ENCODE measurements around the gene SPNS3.

DNA sequence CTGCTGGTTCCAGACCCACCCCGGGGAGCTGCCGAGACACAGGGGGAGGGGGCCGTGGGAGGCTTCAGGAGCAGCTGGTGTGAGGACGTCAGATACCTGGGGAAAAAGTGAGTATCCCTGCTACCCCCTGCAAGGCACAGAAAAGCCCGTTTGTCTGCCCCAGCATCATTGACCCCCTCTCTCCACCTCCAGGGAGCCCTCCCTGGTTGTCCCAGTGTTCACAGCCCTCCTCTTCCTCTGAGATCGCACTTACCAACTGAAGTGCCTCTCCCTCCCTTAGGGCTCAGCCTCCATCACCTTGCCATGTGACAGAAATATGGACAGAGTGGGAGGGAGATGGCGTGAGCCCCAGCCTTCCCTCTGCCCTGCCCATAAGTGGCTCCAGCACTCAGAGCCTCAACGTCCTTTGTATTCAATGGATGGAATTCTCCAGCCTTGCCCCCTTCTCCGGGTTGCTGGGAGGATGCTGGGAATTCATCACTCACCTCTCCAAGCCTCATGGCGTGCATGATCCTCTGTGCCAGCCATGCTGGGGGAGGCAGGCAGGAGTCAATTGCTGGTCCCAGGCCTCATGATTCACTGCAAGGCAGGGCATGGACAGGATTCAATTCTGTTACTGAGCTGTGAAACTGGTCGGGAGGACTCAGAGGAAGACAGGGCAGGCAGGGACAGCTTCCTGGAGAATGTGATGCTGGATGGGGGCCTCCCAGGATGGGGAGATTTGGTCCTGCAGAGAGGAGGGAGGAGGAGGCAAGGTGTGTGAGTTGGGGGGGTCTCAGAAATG is 14.6 kb downstream of the SPNS3 start:
- TF ChIP-seq EP300 (IDR thresholded peaks at IDR 0.05) (no peak), POLR2A (IDR thresholded peaks at IDR 0.05) (no peak), POLR2AphosphoS5 (IDR thresholded peaks at IDR 0.05) (no peak)
- TF ChIP-seq, protein P1, sequence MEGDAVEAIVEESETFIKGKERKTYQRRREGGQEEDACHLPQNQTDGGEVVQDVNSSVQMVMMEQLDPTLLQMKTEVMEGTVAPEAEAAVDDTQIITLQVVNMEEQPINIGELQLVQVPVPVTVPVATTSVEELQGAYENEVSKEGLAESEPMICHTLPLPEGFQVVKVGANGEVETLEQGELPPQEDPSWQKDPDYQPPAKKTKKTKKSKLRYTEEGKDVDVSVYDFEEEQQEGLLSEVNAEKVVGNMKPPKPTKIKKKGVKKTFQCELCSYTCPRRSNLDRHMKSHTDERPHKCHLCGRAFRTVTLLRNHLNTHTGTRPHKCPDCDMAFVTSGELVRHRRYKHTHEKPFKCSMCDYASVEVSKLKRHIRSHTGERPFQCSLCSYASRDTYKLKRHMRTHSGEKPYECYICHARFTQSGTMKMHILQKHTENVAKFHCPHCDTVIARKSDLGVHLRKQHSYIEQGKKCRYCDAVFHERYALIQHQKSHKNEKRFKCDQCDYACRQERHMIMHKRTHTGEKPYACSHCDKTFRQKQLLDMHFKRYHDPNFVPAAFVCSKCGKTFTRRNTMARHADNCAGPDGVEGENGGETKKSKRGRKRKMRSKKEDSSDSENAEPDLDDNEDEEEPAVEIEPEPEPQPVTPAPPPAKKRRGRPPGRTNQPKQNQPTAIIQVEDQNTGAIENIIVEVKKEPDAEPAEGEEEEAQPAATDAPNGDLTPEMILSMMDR (IDR thresholded peaks at IDR 0.05) = no peak
